ENCODE results near the gene CYP26B1.

- TF ChIP-seq CTCF (IDR thresholded peaks at IDR 0.05; ENCODE audit: low read length) (no peak), EZH2 (IDR thresholded peaks at IDR 0.05; ENCODE audit: borderline replicate concordance, low read length) (no peak)
Measured at GRCh38 chr2:72130659-72131360, 16.9 kb downstream of the CYP26B1 start.

All from OCI-LY1 (cell line).